Measurements from ENCODE around the gene MPST.

DNA sequence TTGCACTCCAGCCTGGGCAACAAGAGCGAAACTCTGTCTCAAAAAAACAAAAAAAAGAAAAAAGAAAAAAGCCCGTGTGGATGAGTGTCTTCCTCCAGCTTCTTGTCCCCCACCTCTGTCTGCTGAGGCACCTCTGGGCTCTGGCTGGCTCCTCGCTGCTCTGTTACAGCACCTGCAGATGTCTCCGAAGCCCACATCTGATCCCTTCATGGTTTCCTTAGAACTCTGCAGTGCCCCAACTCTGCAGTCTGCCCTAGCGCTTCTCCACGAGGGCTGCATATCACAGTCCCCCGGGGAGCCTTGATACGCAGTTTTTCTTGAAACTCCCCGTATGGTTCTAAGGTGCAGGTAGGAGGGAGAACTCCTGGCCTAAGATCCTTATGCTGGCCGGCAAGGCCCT, 47.9 kb downstream of the MPST start:
- TF ChIP-seq, protein P1, sequence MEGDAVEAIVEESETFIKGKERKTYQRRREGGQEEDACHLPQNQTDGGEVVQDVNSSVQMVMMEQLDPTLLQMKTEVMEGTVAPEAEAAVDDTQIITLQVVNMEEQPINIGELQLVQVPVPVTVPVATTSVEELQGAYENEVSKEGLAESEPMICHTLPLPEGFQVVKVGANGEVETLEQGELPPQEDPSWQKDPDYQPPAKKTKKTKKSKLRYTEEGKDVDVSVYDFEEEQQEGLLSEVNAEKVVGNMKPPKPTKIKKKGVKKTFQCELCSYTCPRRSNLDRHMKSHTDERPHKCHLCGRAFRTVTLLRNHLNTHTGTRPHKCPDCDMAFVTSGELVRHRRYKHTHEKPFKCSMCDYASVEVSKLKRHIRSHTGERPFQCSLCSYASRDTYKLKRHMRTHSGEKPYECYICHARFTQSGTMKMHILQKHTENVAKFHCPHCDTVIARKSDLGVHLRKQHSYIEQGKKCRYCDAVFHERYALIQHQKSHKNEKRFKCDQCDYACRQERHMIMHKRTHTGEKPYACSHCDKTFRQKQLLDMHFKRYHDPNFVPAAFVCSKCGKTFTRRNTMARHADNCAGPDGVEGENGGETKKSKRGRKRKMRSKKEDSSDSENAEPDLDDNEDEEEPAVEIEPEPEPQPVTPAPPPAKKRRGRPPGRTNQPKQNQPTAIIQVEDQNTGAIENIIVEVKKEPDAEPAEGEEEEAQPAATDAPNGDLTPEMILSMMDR (conservative IDR thresholded peaks at IDR 0.05; ENCODE audit: low read length): no peak
- no peak for TF ChIP-seq EZH2phosphoT487 (IDR thresholded peaks at IDR 0.05; ENCODE audit: borderline replicate concordance, low read depth, low read length)
